Measurements from ENCODE around the gene SSRP1.

DNA sequence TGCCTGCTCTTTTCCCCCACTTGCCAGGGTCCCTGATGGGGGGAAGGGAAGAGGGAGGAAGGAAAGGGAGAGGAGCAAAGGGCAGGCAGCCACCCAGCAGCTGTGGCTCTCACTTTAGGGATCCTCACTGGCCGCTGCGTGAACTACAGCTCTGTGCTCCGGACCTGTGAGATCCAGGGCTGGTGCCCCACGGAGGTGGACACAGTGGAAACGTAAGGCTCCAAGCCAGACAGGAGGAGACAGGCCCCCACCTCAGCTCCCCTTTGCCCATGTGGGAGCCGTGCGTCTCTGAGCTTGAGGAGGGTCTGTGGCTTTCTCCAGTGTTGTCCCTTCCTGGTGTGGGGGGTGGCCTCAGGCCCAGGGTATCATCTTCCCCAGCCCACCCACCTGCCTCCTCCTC lies 12.4 kb upstream of the SSRP1 start:
- TF ChIP-seq, protein P1, sequence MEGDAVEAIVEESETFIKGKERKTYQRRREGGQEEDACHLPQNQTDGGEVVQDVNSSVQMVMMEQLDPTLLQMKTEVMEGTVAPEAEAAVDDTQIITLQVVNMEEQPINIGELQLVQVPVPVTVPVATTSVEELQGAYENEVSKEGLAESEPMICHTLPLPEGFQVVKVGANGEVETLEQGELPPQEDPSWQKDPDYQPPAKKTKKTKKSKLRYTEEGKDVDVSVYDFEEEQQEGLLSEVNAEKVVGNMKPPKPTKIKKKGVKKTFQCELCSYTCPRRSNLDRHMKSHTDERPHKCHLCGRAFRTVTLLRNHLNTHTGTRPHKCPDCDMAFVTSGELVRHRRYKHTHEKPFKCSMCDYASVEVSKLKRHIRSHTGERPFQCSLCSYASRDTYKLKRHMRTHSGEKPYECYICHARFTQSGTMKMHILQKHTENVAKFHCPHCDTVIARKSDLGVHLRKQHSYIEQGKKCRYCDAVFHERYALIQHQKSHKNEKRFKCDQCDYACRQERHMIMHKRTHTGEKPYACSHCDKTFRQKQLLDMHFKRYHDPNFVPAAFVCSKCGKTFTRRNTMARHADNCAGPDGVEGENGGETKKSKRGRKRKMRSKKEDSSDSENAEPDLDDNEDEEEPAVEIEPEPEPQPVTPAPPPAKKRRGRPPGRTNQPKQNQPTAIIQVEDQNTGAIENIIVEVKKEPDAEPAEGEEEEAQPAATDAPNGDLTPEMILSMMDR (IDR thresholded peaks at IDR 0.05), result no peak
- TF ChIP-seq POLR2A (IDR thresholded peaks at IDR 0.05), result no peak

Data from thyroid gland (tissue), 4 donors.